Measurements from ENCODE around the gene PDRG1.

PDRG1 gene

DNA sequence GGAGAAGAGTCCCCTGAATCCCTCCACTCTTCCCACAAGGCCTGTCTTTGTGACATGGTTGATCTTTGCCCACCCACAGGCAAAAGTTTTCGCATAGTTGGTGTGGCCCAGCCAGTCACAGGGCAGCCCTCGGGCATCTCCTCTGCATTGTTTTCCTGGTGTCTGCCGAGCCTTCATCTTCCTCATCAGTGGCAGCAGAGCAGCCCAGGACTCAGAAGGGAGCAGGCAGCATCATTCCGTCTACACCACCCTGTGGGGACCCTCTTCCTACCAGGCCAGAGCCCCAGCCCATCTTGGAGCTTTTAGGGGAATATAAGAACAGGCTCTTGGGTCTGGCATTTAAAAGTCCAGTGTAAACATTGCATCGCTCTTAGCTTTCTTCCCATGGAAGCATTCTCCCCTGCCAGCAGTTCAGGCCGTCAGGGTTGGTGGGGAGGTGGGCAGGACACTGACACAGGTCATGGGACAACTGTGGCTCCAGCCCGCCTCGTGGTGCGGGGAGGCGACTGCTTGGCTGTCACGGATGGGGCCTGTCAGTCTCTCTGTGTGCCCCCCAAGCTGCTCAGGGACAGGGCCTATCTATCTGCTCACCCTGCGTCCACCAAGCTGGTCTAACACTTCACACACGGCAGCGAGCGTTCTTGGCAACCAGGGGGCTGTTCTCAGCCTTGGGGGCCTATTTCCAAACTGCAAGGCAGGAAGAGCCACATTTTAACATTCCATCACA, 38.3 kb downstream of the PDRG1 start:
- FAIRE-seq (no peak), DNase-seq (ENCODE audit: insufficient read length, low spot score) (no peak)
- TF ChIP-seq, protein P1, sequence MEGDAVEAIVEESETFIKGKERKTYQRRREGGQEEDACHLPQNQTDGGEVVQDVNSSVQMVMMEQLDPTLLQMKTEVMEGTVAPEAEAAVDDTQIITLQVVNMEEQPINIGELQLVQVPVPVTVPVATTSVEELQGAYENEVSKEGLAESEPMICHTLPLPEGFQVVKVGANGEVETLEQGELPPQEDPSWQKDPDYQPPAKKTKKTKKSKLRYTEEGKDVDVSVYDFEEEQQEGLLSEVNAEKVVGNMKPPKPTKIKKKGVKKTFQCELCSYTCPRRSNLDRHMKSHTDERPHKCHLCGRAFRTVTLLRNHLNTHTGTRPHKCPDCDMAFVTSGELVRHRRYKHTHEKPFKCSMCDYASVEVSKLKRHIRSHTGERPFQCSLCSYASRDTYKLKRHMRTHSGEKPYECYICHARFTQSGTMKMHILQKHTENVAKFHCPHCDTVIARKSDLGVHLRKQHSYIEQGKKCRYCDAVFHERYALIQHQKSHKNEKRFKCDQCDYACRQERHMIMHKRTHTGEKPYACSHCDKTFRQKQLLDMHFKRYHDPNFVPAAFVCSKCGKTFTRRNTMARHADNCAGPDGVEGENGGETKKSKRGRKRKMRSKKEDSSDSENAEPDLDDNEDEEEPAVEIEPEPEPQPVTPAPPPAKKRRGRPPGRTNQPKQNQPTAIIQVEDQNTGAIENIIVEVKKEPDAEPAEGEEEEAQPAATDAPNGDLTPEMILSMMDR (IDR thresholded peaks at IDR 0.05; ENCODE audit: insufficient read depth, missing control alignments), result no peak

DNA sequence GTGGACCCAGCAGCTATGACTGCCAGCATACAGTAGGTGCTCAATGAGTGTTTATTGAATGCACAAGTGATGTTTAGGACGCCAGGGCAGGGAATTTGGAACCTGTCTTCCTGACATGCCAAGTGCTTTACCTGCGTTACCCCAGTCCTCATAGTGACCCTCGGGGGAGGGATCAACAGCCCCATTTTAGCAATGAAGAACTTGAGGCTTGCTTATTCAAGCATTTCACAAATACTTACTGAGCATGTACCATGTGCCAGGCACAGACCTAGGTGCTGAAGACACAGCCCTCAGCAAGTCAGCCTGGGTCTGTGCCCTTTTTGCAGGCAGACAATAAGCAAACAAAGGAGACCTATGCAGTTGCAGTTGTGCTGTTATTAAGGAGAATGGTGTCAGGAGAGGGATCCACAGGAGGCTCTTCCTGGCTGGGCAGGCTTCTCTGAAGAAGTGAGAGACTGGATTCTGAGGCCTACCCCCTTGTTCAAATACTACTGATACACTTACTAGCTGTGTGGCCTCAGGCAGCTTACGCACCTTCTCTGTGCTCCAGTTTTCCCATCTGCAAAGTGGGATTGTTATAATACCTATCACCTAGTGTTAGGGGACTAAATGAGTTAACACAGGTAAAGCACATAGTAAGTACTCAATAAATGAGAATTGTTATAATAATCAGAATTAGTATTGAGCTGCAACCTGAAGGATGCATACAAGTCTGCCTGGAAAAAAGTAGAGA, 41.6 kb downstream of the PDRG1 start:
- FAIRE-seq (no peak), DNase-seq (ENCODE audit: insufficient read length, low spot score) (no peak)
- TF ChIP-seq, protein P1 (IDR thresholded peaks at IDR 0.05; ENCODE audit: insufficient read depth, missing control alignments), result no peak

- TF ChIP-seq, protein P1 (IDR thresholded peaks at IDR 0.05; ENCODE audit: insufficient read depth, missing control alignments), result no peak
- no peak for FAIRE-seq
- DNase-seq (ENCODE audit: insufficient read length, low spot score), result no peak
Measured at GRCh38 chr20:31909253-31910070, 42.4 kb downstream of the PDRG1 start.

GRCh38 chr20:31908424-31908823, 43.4 kb downstream of the PDRG1 start:
- no peak for FAIRE-seq
- TF ChIP-seq, protein P1 (IDR thresholded peaks at IDR 0.05; ENCODE audit: insufficient read depth, missing control alignments), result no peak
- no peak for DNase-seq (ENCODE audit: insufficient read length, low spot score)

DNA sequence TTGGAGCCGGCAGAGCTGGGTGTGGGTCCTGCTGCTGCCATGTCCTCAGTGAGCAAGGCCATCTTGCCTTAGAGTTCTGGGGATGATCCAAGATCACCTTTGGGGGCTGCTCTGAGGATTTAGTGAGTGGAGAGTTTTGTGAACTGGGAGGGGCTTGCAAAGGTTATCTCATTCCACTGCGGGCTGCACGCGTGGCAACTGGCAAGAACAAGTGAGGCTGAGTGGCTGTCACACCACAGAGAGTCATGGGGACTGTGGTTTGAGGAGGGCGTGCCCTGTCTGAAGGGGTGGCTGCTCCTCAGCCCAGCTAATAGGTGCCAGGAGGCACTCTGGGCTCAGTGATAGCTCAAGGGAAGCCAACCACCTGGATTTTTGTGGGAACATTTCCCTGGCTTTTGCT, 43.8 kb downstream of the PDRG1 start:
- DNase-seq (ENCODE audit: insufficient read length, low spot score) (no peak), FAIRE-seq (no peak)
- TF ChIP-seq, protein P1 (IDR thresholded peaks at IDR 0.05; ENCODE audit: insufficient read depth, missing control alignments), result no peak

DNA sequence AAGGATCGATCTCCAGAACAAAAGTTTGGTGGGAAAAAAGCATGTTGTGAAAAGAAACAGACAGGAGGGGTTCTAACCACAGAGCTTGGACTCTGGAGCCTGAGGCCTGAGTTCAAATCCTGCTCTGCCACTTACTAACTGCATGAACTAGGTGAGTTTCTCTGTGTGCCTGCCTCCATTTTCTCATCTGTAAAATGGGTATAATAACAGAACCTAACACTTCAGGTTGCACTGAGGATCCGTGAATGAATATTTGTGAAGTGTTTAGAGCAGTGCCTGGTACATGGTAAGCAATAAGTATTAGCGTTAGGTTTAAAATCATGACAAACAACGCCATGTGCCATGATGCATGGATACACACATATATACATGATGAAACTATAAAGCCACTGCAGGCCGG, 44.8 kb downstream of the PDRG1 start:
- TF ChIP-seq, protein P1 (IDR thresholded peaks at IDR 0.05; ENCODE audit: insufficient read depth, missing control alignments), result no peak
- DNase-seq (ENCODE audit: insufficient read length, low spot score) (no peak), FAIRE-seq (no peak)

Measured in D721Med (cell line).